Central memory CD8-positive, alpha-beta T cell (primary cell): ENCODE results near the gene STAG1.
A peak's percentile ranks its signal among the peaks of the same experiment; 100 is the strongest.
"Not testable (repeated sequence)": the region's sequence is repeated elsewhere in the genome, so short reads cannot be mapped to it uniquely, and the experiment has no call there.

Source experiments
- ATAC-seq: fragments of 150-1000 bp; cut with Tn5 transposase; replicated peaks from 2 replicates; pipeline ENCODE4 v1.10.0; 2022; ENCODE audit warnings: mild to moderate bottlenecking, moderate FRiP score, moderate number of reproducible peaks; ENCODE audit not compliant: poor library complexity, severe bottlenecking; ENCODE audit errors: extremely low read depth
- DNase-seq, 2 donors: peaks; one replicate each; pipeline ENCODE4 v3.0.0; 2021; ENCODE audit warnings: low spot score in 2 of 2
- H3K27ac Mint-ChIP-seq: one replicate; pipeline ENCODE4 v1.8.0; 2022; ENCODE audit warnings: low read depth, mild to moderate bottlenecking, moderate library complexity, mixed read lengths
- H3K27me3 Mint-ChIP-seq: one replicate; pipeline ENCODE4 v1.8.0; 2022; ENCODE audit warnings: mixed read lengths
- H3K36me3 Mint-ChIP-seq: one replicate; pipeline ENCODE4 v1.8.0; 2022; ENCODE audit warnings: mild to moderate bottlenecking, moderate library complexity, mixed read lengths; ENCODE audit not compliant: insufficient read depth
- H3K4me1 Mint-ChIP-seq: one replicate; pipeline ENCODE4 v1.8.0; 2022; ENCODE audit warnings: mixed read lengths
- H3K4me3 Mint-ChIP-seq: one replicate; pipeline ENCODE4 v1.8.0; 2022; ENCODE audit warnings: mild to moderate bottlenecking, moderate library complexity, mixed read lengths
- H3K9me3 Mint-ChIP-seq: one replicate; pipeline ENCODE4 v1.8.0; 2022; ENCODE audit warnings: mixed read lengths

STAG1 gene

DNA sequence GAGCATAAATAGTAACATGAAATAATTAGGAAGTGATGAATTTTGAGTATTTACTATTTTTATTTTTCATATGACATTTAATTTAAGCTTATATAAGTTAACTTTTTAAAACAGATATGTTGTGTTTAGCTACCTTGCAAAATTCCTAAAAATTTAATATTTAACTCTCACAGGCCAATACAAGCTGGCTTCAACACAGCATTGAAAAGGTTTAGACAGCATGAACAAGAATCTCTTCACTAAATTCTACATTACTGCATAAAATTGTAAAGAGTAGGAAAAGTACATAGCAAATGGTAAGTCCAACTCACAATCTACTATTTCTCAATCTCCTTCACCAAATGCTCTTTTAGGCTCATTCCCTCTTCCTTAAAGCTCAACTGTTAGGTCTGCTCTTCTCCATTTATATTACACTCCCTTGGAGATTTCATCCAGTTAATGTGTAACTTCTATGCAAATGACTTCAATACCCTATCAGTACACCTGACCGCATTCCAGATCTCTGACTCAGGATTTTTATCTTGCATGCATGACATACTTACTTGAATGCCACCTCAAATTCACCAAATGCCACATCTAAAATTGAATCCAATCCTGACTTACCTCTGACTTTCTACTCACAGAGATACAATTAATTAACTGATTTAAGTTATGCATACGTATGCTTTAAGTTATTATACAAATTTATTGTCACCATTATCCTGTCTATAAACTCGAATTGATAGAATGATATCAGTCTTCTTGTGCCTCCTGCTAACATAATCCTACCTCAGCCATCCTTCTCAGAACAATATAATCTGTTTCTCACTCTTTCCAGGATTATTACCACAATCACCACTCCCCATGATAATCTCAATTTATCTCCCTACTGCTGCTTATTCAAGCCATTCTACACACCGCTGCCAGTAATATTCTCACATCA, 127.0 kb downstream of the STAG1 start:
- DNase-seq (no peak), ATAC-seq (no peak)
- H3K4me1 Mint-ChIP-seq = peaks cover 34% of the 10 kb centered on the region
- no peaks in the 10 kb centered on the region for H3K27me3 Mint-ChIP-seq
- no peak overlapping the region for H3K4me3 Mint-ChIP-seq
- H3K27ac Mint-ChIP-seq = peak overlapping the region; percentile 4
- peaks cover 13% of the 10 kb centered on the region for H3K36me3 Mint-ChIP-seq
- H3K9me3 Mint-ChIP-seq = peaks cover 8% of the 10 kb centered on the region

DNA sequence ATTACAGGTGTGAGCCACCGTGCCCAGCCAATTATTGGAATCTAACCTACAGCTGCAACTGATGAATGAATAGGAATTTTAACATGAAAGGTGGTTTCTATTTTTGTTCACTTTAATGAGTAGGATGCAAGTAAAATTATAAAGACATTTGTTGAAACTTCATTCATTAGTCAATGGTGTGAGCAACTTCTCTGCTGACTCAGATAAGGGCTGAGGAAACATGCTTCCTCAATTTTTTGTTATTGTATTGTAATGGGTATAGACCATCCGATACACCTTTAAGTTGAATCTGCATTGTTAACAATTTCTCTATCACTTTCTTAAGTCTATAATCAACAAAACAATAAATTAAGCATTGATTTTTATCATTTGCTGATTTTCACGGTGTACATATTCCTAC, 127.8 kb downstream of the STAG1 start:
- Mint-ChIP-seq H3K9me3 (peaks cover 8% of the 10 kb centered on the region), H3K27ac (no peak overlapping the region), H3K27me3 (no peaks in the 10 kb centered on the region), H3K4me1 (peaks cover 34% of the 10 kb centered on the region), H3K36me3 (peaks cover 9% of the 10 kb centered on the region), H3K4me3 (no peak overlapping the region)
- ATAC-seq (no peak), DNase-seq (no peak)

DNA sequence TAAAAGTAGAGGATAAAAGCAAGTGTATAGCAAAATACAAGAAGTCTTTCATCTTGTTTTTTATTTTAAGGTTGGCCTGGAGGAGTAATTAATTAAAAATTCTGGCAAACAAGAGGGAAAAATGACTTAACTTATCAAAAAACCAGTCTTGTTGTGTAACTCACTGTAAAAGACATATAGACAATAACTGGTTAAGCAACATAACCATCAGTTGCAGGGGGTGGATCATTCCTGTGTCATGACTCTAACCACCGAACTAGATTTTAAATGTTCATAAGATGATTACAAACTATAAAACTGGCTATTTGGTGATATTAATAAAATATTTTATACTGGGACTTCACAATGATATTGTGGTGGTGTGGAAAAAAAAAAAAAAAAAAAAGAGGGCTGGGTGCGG, 130.6 kb downstream of the STAG1 start:
- Mint-ChIP-seq H3K27ac (no peak overlapping the region), H3K4me1 (peaks cover 21% of the 10 kb centered on the region), H3K4me3 (no peak overlapping the region), H3K27me3 (no peaks in the 10 kb centered on the region), H3K36me3 (peaks cover 19% of the 10 kb centered on the region), H3K9me3 (no peaks in the 10 kb centered on the region)
- DNase-seq (no peak), ATAC-seq (no peak)

DNA sequence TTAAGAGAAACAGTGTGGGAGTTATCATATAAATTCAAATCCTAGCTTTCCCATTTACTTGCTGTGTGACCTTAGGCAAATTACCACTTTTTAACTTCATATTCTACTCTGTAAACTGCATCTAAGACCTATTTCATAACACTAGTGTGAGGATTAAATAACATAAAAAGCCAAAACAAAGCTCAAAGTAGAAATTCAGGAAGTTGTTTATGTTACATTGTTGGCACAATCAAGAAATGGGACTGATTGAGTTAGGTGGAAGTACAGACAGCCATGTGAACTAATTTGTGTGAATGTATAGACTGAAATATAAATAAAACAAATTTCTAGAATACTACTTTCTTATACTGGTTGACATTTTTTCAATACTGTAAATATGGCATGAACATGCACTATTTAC, 131.7 kb downstream of the STAG1 start:
- Mint-ChIP-seq H3K4me1 (peaks cover 13% of the 10 kb centered on the region), H3K27ac (no peak overlapping the region), H3K9me3 (no peaks in the 10 kb centered on the region), H3K4me3 (no peak overlapping the region), H3K36me3 (peaks cover 17% of the 10 kb centered on the region), H3K27me3 (no peaks in the 10 kb centered on the region)
- DNase-seq (no peak), ATAC-seq (no peak)

DNA sequence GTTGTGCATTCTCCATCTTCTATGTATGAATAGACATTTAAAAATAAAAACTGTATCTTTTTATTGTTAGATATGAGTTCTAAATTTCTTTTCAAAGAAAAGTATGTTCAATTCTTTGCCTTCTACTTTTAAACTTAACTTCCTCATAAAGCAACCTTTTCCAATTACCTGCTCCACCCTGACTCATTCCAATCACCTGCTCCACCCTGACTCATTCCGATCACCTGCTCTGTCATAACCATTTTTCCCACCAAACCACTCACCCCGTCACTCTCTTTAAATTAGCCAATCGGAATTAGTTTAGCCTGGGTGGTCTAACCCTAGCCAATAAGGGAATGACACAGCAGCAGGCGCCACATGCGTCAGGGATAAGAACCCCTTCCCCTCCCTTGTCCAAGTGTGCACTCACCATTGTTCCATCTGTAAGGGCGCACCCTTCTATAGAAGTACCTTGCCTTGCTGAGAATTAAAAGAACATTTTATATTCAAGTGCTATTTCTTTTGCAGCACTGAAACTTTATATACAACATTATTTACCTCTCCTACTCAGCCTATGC, 134.1 kb downstream of the STAG1 start:
- peaks cover 17% of the 10 kb centered on the region for H3K36me3 Mint-ChIP-seq
- H3K4me1 Mint-ChIP-seq, H3K9me3 Mint-ChIP-seq, ATAC-seq, H3K4me3 Mint-ChIP-seq, H3K27me3 Mint-ChIP-seq, DNase-seq, H3K27ac Mint-ChIP-seq: not testable (repeated sequence)

DNA sequence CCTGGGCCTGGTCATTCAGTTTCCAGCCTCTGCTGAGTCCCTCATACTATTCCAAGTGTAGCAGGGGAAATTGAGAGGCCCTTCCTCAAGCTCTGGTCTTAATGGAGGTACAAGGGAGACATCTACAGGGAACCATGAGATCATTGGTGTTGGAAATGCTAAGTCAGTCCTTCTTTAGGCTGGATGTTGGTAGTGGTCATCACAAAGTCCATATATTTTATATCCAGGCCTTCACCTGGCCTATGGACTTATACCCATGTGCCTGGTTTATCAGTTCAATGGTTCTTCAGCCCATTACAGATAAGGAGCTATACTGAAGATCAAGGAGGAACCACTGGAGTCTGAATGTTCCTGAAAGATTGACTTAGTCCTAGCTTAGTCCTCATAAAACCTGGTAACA, 135.0 kb downstream of the STAG1 start:
- DNase-seq = no peak
- Mint-ChIP-seq H3K9me3 (no peaks in the 10 kb centered on the region), H3K4me3 (no peak overlapping the region), H3K36me3 (peaks cover 17% of the 10 kb centered on the region), H3K27ac (no peak overlapping the region), H3K27me3 (no peaks in the 10 kb centered on the region), H3K4me1 (peaks cover 8% of the 10 kb centered on the region)
- ATAC-seq = no peak

DNA sequence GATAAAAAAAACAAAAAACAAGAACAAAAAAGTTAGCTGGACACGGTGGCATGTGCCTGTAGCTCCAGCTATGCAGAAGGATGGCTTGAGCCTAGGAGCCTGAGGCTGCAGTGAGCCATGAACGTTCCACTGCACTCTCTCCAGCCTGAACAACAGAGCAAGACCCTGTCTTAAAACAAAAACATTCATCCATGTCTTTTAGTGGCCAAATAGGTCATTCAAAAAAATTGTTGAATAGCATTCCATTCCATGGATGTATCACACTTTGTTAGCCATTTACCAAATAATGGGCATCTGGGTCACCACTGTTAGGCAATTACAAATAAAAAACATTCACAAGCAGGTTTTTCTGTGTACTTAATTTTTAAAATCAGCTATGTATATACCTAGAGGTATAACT, 139.7 kb downstream of the STAG1 start:
- H3K36me3 Mint-ChIP-seq = peaks cover 5% of the 10 kb centered on the region
- H3K4me1 Mint-ChIP-seq = peaks cover 5% of the 10 kb centered on the region
- no peaks in the 10 kb centered on the region for H3K9me3 Mint-ChIP-seq
- DNase-seq (no peak), ATAC-seq (no peak)
- no peak overlapping the region for H3K4me3 Mint-ChIP-seq
- H3K27me3 Mint-ChIP-seq = no peaks in the 10 kb centered on the region
- no peak overlapping the region for H3K27ac Mint-ChIP-seq

DNA sequence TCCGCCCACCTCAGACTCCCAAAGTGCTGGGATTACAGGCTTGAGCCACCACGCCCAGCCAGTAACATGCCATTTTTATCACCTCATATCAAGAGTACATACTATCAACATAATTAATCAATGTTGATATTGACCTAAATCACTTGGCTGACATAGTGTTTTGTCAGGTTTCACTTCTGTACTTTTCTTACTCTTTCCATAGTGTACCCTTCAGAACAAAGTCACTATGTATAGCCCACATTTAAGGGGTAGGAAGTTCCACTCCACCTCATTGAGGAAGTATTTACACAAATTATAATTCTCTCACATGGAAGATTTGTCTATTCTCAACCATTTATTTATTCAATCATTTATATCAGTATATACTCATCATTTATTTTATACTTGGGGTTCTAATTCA, 145.2 kb downstream of the STAG1 start:
- Mint-ChIP-seq H3K36me3 (peaks cover 14% of the 10 kb centered on the region), H3K4me3 (no peak overlapping the region), H3K27ac (no peak overlapping the region), H3K27me3 (no peaks in the 10 kb centered on the region), H3K4me1 (peaks cover 16% of the 10 kb centered on the region), H3K9me3 (no peaks in the 10 kb centered on the region)
- no peak for ATAC-seq
- no peak for DNase-seq

DNA sequence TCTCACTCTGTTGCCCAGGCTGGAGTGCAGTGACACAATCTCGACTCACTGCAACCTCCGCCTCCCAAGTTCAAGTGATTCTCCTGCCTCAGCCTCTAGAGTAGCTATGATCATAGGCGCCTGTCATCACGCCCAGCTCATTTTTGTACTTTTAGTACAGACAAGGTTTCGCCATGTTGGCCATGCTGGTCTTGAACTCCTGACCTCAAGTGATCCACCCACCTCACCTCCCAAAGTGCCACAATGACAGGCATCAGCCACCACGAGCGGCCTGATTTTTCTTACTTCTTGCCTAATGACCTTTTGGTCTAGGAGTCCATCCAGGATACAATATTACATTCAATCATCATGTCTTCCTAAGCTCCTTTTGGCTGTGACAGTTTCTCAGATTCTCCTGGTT, 146.0 kb downstream of the STAG1 start:
- H3K36me3 Mint-ChIP-seq = peaks cover 20% of the 10 kb centered on the region
- not testable (repeated sequence) for H3K9me3 Mint-ChIP-seq, DNase-seq, ATAC-seq, H3K27me3 Mint-ChIP-seq, H3K27ac Mint-ChIP-seq, H3K4me3 Mint-ChIP-seq
- peaks cover 16% of the 10 kb centered on the region for H3K4me1 Mint-ChIP-seq

DNA sequence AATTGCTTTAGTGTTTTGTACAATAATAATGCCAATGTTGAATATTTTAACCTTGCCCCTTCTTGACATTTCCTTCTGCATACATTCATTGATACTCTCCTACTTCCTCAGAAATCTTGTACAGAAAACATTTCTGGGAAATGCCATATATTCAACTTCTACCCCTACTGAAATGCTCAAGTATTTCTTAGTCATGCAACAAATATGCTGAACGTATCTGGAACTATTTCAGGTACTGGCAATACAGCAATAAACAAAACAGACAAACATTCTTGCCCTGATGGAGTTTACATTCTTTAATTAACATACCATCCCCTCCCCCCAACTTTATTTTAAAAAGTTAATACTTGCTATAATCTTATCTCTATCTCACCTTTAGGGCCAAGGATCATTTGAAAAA, 147.2 kb downstream of the STAG1 start:
- ATAC-seq = no peak
- H3K4me1 Mint-ChIP-seq = peaks cover 22% of the 10 kb centered on the region
- no peak overlapping the region for H3K4me3 Mint-ChIP-seq
- no peaks in the 10 kb centered on the region for H3K9me3 Mint-ChIP-seq
- H3K36me3 Mint-ChIP-seq = peaks cover 28% of the 10 kb centered on the region
- no peak for DNase-seq
- no peak overlapping the region for H3K27ac Mint-ChIP-seq
- no peaks in the 10 kb centered on the region for H3K27me3 Mint-ChIP-seq

DNA sequence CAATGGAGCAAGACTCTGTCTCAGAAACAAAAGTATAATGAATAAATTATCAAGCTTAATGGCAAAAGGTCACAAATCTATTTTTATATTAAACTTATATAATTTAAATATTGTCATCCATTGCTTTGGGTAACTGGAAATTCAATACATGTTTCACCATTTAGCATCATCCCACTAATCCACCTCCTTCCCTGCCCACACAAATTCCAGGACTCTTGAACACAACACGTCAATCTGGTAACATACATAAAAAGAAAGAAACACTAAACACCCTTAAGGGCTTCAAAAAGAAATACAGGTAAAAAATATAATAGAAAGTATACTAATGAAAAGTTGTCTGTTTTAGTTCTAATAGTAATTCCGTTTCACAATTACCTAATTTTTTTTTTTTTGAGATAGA, 149.4 kb downstream of the STAG1 start:
- peaks cover 33% of the 10 kb centered on the region for H3K36me3 Mint-ChIP-seq
- no peak overlapping the region for H3K27ac Mint-ChIP-seq
- no peaks in the 10 kb centered on the region for H3K9me3 Mint-ChIP-seq

DNA sequence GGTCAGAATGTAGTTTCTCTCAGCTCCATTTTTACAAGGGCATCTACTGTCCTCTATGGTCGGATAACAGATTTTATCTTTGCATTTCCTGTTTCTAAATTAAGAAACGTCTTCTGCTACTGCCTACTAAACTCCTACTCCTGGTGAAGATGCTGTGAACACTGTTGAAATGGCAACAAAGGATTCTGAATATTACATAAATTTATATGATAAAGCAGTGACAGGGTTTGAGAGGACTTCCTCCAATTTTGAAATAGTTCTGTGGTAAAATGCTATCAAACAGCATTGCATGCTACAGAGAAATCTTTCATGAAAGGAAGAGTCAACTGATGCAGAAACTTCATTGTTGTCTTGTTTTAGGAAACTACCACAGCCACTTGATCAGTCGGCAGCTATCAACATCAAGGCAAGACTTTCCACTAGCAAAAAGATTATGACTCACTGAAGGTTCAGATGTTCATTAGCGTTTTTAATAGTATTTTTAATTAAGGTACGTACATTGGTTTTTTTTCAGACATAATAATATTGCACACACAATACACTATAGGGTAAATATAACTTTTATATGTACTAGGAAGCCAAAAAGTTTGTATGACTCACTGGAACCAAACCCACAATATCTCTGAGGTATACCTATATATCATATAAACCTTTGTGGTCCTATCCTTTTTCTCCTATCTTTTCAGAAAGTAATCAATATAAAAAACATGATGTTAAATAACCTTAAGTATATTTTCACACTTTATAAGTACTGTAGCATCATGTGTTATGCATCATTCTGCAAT, 156.1 kb downstream of the STAG1 start:
- no peaks in the 10 kb centered on the region for H3K27me3 Mint-ChIP-seq
- no peaks in the 10 kb centered on the region for H3K9me3 Mint-ChIP-seq
- H3K4me1 Mint-ChIP-seq = peaks cover 40% of the 10 kb centered on the region
- ATAC-seq (no peak), DNase-seq (no peak)
- peaks cover 15% of the 10 kb centered on the region for H3K36me3 Mint-ChIP-seq
- peak overlapping the region; percentile 61 for H3K27ac Mint-ChIP-seq
- H3K4me3 Mint-ChIP-seq = no peak overlapping the region

More for the DNA sequence above, 149.4 kb downstream of the STAG1 start:
- no peak for ATAC-seq
- H3K27me3 Mint-ChIP-seq = no peaks in the 10 kb centered on the region
- no peak overlapping the region for H3K4me3 Mint-ChIP-seq
- DNase-seq = no peak
- H3K4me1 Mint-ChIP-seq = peaks cover 23% of the 10 kb centered on the region
